Erythroblast (primary cell): ENCODE measurements around the gene CASZ1.

Experiments used
- DNase-seq, 2 experiments: peaks; one replicate each; lab custom pipeline; 2025; lab: John Stamatoyannopoulos, UW
- GATA1 ChIP-seq: IDR thresholded peaks from 2 replicates; pipeline ENCODE4 v1.6.1; 2011; ENCODE audit warnings: low read depth, mild to moderate bottlenecking, control low read depth, low read length, moderate library complexity
- POLR2A ChIP-seq: IDR thresholded peaks from 2 replicates; pipeline ENCODE4 v1.6.1; 2011; ENCODE audit warnings: mild to moderate bottlenecking, low read length

Gene CASZ1

GRCh38 chr1:10650556-10651388 is 145.7 kb downstream of the CASZ1 start:
- TF ChIP-seq POLR2A, result no peak
- TF ChIP-seq GATA1, result no peak
- no peak for DNase-seq

DNA sequence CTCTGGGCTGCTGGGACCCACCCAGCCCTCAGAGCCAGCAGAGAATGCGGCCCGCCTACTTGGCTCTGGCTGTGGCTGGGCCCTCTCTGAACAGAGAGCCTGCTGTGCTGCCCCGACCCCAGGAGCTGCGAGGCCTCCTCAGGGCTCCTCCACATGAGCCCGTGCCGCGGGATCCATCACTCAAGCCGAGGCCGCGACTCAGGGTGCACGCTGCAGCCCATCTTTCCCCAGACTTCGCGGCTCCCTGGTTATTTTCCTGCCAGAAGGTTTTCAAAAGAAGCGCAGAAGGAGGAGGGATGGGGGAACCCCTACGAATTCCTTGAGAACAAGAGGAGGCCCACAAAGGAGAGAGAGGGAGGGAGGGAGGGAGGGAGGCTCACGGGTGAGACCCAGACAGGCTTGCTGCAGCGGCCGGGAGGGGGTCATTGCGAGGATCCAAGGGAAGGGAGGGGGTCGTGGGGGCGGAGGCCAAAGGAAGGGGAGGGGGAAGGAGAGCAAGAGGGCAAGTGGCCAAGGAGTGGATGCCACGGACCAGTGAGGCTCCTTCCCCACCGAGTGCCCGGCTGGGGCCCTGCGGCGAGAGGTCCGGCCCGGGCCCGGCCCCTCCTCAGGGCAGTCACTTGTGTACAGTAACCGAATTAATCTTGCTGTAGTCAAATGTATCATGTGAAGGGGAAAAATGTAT is 146.8 kb downstream of the CASZ1 start:
- TF ChIP-seq GATA1 (no peak), POLR2A (no peak)
- no peak for DNase-seq

GRCh38 chr1:10648689-10649516 is 147.5 kb downstream of the CASZ1 start:
- no peak for TF ChIP-seq POLR2A
- TF ChIP-seq GATA1, result no peak
- DNase-seq, result no peak

DNA sequence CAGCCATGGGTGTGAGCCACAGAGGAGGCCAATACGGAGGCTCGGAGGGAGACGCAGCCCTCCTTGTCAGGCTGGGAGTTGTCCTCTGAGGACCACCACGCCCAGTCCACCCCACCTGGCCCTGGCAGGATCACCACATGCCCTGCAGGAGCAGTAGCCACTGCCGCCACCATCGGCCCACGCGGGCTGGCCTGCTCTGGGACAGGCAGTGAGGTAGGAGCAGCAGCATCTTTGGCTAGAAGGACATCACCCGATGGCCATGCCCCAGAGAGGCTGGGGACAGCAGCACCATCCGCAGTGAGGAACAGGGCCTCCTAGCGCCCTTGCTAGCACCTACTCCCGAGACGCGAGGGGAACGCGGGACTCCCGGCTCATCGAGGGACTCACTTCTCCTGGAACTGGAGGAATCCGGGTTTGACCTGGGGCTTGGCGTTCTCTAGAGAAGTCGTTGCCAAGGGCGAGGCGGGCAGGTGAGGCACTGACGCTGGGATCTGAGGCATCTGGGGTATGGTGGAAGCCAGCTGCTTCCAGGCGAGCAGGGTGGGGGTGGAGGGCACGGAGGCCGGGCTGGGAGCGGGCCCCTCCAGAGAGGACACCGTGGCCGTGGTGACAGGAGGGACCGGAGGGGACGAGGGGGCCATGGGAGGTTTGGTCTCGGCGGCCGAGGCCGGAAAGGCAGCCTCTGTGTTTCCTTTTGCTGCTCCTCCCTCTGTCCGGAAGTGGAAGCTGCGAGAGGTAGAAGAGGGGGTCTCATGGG is 148.9 kb downstream of the CASZ1 start:
- DNase-seq, result no peak
- TF ChIP-seq GATA1, result no peak
- TF ChIP-seq POLR2A, result no peak

DNA sequence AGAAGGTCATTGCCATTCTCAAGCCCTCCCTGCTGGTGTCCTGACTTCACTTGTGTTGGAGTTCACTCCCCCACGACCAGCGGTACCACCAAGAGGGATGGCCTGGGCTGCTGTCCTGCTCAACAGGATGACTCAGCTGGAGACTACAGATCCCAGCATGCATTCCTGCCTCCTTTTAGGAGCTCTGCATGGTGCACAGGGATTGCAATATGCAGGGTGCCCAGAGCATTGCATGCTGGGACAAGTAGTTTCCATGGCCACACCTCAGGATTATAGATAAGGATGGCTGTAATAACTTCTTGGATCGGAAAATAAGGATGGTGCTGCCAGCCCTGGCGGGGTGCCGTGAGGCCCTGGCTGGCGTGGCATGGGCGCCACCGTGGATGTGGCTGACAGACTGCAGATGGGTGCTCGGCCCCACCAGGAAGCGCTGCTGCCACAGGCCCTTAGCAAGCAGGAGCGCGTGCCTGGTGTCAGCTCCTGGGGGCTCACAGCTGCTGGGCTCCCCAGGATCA is 150.0 kb downstream of the CASZ1 start:
- TF ChIP-seq GATA1 (no peak), POLR2A (no peak)
- DNase-seq, result peak in 1 of 2 experiments; percentile 20

- DNase-seq, result peak in 1 of 2 experiments; percentile 26
- TF ChIP-seq GATA1, result no peak
- no peak for TF ChIP-seq POLR2A
These were observed 151.9 kb downstream of the CASZ1 start for GRCh38 chr1:10644307-10645128.

GRCh38 chr1:10643607-10644306 is 152.7 kb downstream of the CASZ1 start:
- no peak for TF ChIP-seq GATA1
- TF ChIP-seq POLR2A, result no peak
- DNase-seq, result no peak

- TF ChIP-seq GATA1 (no peak), POLR2A (no peak)
- no peak for DNase-seq
These were observed 153.9 kb downstream of the CASZ1 start for GRCh38 chr1:10642403-10643080.

GRCh38 chr1:10641976-10642375 is 154.5 kb downstream of the CASZ1 start:
- TF ChIP-seq POLR2A, result no peak
- DNase-seq, result no peak

GRCh38 chr1:10640843-10641553 is 155.4 kb downstream of the CASZ1 start:
- no peak for TF ChIP-seq POLR2A
- no peak for TF ChIP-seq GATA1
- no peak for DNase-seq
